SK-N-SH treated with all-trans-retinoic acid at 6 μM for 48 hours (cell line): ENCODE measurements around the gene ADGRG6.

Source experiments
- ARNTL ChIP-seq: fragments of 450-650 bp; formaldehyde crosslinking; IDR thresholded peaks from 2 replicates; pipeline ENCODE4 v1.5.0; 2020; ENCODE audit warnings: low read depth, mild to moderate bottlenecking, moderate library complexity, borderline replicate concordance
- BACH2 ChIP-seq: fragments of 250-450 bp; sonication (Bioruptor Pico); IDR thresholded peaks from 2 replicates; pipeline ENCODE4 v1.9.0; 2021; ENCODE audit warnings: mild to moderate bottlenecking, borderline replicate concordance
- CSDC2 ChIP-seq: fragments of 250-450 bp; sonication (Bioruptor Pico); IDR thresholded peaks from 2 replicates; pipeline ENCODE4 v1.5.0; 2020; ENCODE audit warnings: mild to moderate bottlenecking, moderate library complexity
- GLIS3 ChIP-seq: fragments of 250-450 bp; sonication (Bioruptor Pico); IDR thresholded peaks from 2 replicates; pipeline ENCODE4 v1.5.0; 2020; ENCODE audit warnings: mild to moderate bottlenecking, moderate library complexity
- PPARA ChIP-seq: fragments of 250-450 bp; sonication (Bioruptor Pico); IDR thresholded peaks from 2 replicates; pipeline ENCODE4 v1.5.0; 2020; ENCODE audit warnings: mild to moderate bottlenecking, borderline replicate concordance
- RARB ChIP-seq: fragments of 250-450 bp; sonication (Bioruptor Pico); IDR thresholded peaks from 2 replicates; pipeline ENCODE4 v1.8.0; 2021; ENCODE audit warnings: mild to moderate bottlenecking, moderate library complexity
- SNAI2 ChIP-seq: fragments of 250-450 bp; sonication (Bioruptor Pico); IDR thresholded peaks from 2 replicates; pipeline ENCODE4 v1.5.0; 2020; ENCODE audit warnings: mild to moderate bottlenecking, moderate library complexity
- TCF4 ChIP-seq: fragments of 250-450 bp; sonication (Bioruptor Pico); IDR thresholded peaks from 2 replicates; pipeline ENCODE4 v1.8.0; 2021; ENCODE audit warnings: mild to moderate bottlenecking, moderate library complexity, borderline replicate concordance
- TOX ChIP-seq: fragments of 250-450 bp; sonication (Bioruptor Pico); IDR thresholded peaks from 2 replicates; pipeline ENCODE4 v1.8.0; 2021; ENCODE audit warnings: mild to moderate bottlenecking, moderate library complexity, borderline replicate concordance
- ZFP3 ChIP-seq: fragments of 250-450 bp; sonication (Bioruptor Pico); IDR thresholded peaks from 2 replicates; pipeline ENCODE4 v1.5.0; 2020; ENCODE audit warnings: mild to moderate bottlenecking, moderate library complexity
- ZNF565 ChIP-seq: fragments of 450-650 bp; formaldehyde crosslinking; conservative IDR thresholded peaks from 2 replicates; pipeline ENCODE4 v1.5.0; 2020; ENCODE audit warnings: low read depth, mild to moderate bottlenecking, moderate library complexity
- TF ChIP-seq, protein P1 (sequence below): fragments of 250-450 bp; sonication (Bioruptor Pico); IDR thresholded peaks from 2 replicates; pipeline ENCODE4 v1.8.0; 2020; ENCODE audit warnings: mild to moderate bottlenecking, moderate library complexity, borderline replicate concordance
- TF ChIP-seq, protein P2 (sequence below): fragments of 250-450 bp; sonication (Bioruptor Pico); IDR thresholded peaks from 2 replicates; pipeline ENCODE4 v1.8.0; 2021; ENCODE audit warnings: low read depth, mild to moderate bottlenecking, moderate library complexity, borderline replicate concordance
- TF ChIP-seq, protein P3 (sequence below): fragments of 250-450 bp; sonication (Bioruptor Pico); IDR thresholded peaks from 2 replicates; pipeline ENCODE4 v1.5.1; 2020; ENCODE audit warnings: low read depth, mild to moderate bottlenecking, moderate library complexity

DNA sequence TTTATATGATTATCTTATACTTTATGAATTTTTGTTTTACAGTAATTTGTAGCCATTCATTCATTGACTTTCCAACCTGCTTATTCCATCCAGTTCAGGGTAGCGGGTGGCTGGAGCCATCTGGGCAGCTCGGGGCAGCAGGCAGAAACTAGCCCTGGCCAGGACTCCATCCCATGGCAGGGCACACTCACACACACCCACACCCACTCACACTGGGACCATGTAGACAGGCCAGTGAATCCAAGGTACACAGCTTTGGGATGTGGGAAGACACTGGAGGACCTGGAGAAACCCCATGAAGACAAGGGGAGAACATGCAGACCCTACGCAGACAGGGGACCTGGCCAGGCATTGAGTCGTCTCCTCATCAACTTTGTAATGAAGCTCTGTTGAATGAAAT is 84.8 kb downstream of the ADGRG6 start:
- TF ChIP-seq PPARA (no peak), ZNF565 (CRISPR knock-in tag) (no peak), GLIS3 (CRISPR knock-in tag) (no peak), BACH2 (CRISPR knock-in tag) (no peak), ARNTL (CRISPR knock-in tag) (no peak), TOX (CRISPR knock-in tag) (no peak), CSDC2 (CRISPR knock-in tag) (no peak), RARB (CRISPR knock-in tag) (no peak), ZFP3 (no peak), TCF4 (no peak), SNAI2 (CRISPR knock-in tag) (no peak)
- TF ChIP-seq, protein P1, sequence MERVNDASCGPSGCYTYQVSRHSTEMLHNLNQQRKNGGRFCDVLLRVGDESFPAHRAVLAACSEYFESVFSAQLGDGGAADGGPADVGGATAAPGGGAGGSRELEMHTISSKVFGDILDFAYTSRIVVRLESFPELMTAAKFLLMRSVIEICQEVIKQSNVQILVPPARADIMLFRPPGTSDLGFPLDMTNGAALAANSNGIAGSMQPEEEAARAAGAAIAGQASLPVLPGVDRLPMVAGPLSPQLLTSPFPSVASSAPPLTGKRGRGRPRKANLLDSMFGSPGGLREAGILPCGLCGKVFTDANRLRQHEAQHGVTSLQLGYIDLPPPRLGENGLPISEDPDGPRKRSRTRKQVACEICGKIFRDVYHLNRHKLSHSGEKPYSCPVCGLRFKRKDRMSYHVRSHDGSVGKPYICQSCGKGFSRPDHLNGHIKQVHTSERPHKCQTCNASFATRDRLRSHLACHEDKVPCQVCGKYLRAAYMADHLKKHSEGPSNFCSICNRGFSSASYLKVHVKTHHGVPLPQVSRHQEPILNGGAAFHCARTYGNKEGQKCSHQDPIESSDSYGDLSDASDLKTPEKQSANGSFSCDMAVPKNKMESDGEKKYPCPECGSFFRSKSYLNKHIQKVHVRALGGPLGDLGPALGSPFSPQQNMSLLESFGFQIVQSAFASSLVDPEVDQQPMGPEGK (CRISPR knock-in tag) = no peak
- TF ChIP-seq, protein P2, sequence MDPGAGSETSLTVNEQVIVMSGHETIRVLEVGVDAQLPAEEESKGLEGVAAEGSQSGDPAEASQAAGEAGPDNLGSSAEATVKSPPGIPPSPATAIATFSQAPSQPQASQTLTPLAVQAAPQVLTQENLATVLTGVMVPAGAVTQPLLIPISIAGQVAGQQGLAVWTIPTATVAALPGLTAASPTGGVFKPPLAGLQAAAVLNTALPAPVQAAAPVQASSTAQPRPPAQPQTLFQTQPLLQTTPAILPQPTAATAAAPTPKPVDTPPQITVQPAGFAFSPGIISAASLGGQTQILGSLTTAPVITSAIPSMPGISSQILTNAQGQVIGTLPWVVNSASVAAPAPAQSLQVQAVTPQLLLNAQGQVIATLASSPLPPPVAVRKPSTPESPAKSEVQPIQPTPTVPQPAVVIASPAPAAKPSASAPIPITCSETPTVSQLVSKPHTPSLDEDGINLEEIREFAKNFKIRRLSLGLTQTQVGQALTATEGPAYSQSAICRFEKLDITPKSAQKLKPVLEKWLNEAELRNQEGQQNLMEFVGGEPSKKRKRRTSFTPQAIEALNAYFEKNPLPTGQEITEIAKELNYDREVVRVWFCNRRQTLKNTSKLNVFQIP (CRISPR knock-in tag) = no peak
- TF ChIP-seq, protein P3, sequence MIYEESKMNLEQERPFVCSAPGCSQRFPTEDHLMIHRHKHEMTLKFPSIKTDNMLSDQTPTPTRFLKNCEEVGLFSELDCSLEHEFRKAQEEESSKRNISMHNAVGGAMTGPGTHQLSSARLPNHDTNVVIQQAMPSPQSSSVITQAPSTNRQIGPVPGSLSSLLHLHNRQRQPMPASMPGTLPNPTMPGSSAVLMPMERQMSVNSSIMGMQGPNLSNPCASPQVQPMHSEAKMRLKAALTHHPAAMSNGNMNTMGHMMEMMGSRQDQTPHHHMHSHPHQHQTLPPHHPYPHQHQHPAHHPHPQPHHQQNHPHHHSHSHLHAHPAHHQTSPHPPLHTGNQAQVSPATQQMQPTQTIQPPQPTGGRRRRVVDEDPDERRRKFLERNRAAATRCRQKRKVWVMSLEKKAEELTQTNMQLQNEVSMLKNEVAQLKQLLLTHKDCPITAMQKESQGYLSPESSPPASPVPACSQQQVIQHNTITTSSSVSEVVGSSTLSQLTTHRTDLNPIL = no peak
